Measurements from ENCODE around the gene ACD. TPM values are rescaled to one million over a fixed set of nuclear protein-coding genes. Genes with fewer than 3 reads are reported as not detected.

Gene ACD
- total RNA-seq, 1 experiment from 2014 or later, result 46.1 TPM

- Mint-ChIP-seq H3K4me3 (ENCODE audit: unreplicated experiment) (no peak overlapping the region), H3K27me3 (ENCODE audit: insufficient read depth, unreplicated experiment) (no peaks in the 10 kb centered on the region), H3K9me3 (ENCODE audit: unreplicated experiment) (no peaks in the 10 kb centered on the region), H3K27ac (ENCODE audit: unreplicated experiment) (no peak overlapping the region), H3K36me3 (ENCODE audit: insufficient read depth, unreplicated experiment) (peaks cover 34% of the 10 kb centered on the region), H3K4me1 (ENCODE audit: low read depth, unreplicated experiment) (no peaks in the 10 kb centered on the region)
- Histone ChIP-seq H3K36me3 (ENCODE audit: control insufficient read depth, insufficient read depth, low read length) (peaks cover 3% of the 10 kb centered on the region; the same call in 1 of the 2 replicates), H3K27me3 (replicated peaks; ENCODE audit: control insufficient read depth, insufficient read depth, low read length) (no peaks in the 10 kb centered on the region), H3K4me1 (no peaks in the 10 kb centered on the region), H3K4me3 (ENCODE audit: low read depth, low read length) (no peak overlapping the region), H3K9me3 (no peaks in the 10 kb centered on the region; the same call in 1 of the 2 replicates)
- DNase-seq, result no peak
- TF ChIP-seq CTCF (IDR thresholded peaks at IDR 0.05; ENCODE audit: insufficient read depth in 1 of 2, low read depth in 1 of 2, low read length in 1 of 2, severe bottlenecking in 1 of 2, unreplicated experiment in 1 of 2), result no peak
- no TSS peak for BruUV-seq (replicated peaks)
- ChIA-PET CTCF (no interaction called here), POLR2A (no interaction called here)
- intact Hi-C loops (cut with micrococcal nuclease; ENCODE audit: unreplicated experiment), result no loop called here
These were observed 51.7 kb downstream of the ACD start for GRCh38 chr16:67608364-67608763.

Other genes with a start within 250 kb of the ACD start
- 1.0 and 1.3 TPM in 2 replicates for gene ZDHHC1, start 243.8 kb downstream of the ACD start, total RNA-seq (2022)
- 11.3 and 12.3 TPM in 2 replicates for gene HSD11B2, start 229.1 kb downstream of the ACD start, total RNA-seq (2022)
- 107 and 110 TPM in 2 replicates for gene ATP6V0D1, start 179.1 kb downstream of the ACD start, total RNA-seq (2022)
- not detected in 2 replicates for gene AGRP, start 176.7 kb downstream of the ACD start, total RNA-seq (2022)
- 87.9 and 90.4 TPM in 2 replicates for gene RIPOR1, start 131.4 kb downstream of the ACD start, total RNA-seq (2022)
- gene CTCF, start 97.7 kb downstream of the ACD start, total RNA-seq (2022), result 60.8 and 67.8 TPM in 2 replicates
- 27.3 and 36.3 TPM in 2 replicates for gene CARMIL2, start 15.1 kb downstream of the ACD start, total RNA-seq (2022)
- 7.1 and 8.4 TPM in 2 replicates for gene PARD6A, start 700 bp upstream of the ACD start, total RNA-seq (2022)
- 7.3 and 8.9 TPM in 2 replicates for gene ENKD1, start 6.5 kb upstream of the ACD start, total RNA-seq (2022)
- gene C16orf86, start 6.6 kb upstream of the ACD start, total RNA-seq (2022), result 0.34 and 0.53 TPM in 2 replicates
- gene GFOD2, start 59.1 kb upstream of the ACD start, total RNA-seq (2022), result 12.7 and 13.4 TPM in 2 replicates
- 21.8 and 23.8 TPM in 2 replicates for gene RANBP10, start 146.3 kb upstream of the ACD start, total RNA-seq (2022)
- gene TSNAXIP1, start 146.6 kb upstream of the ACD start, total RNA-seq (2022), result 0.84 and 0.91 TPM in 2 replicates
- gene THAP11, start 182.1 kb upstream of the ACD start, total RNA-seq (2022), result 46.8 and 50.5 TPM in 2 replicates
- 239 and 245 TPM in 2 replicates for gene NUTF2, start 186.7 kb upstream of the ACD start, total RNA-seq (2022)
- gene CENPT, start 187.4 kb upstream of the ACD start, total RNA-seq (2022), result 70.9 and 80.1 TPM in 2 replicates
- 124 and 139 TPM in 2 replicates for gene EDC4, start 212.8 kb upstream of the ACD start, total RNA-seq (2022)
- 0.93 TPM in 1 of 2 replicates, not detected in the other for gene NRN1L, start 224.6 kb upstream of the ACD start, total RNA-seq (2022)
- gene PSKH1, start 233.0 kb upstream of the ACD start, total RNA-seq (2022), result 35.1 and 41.3 TPM in 2 replicates